Thoracic aorta (tissue), 2 donors: ENCODE data around the gene THEMIS. TPM values are rescaled to one million over a fixed set of nuclear protein-coding genes. Genes with fewer than 3 reads are reported as not detected.

Experiments used
- ATAC-seq: fragments of 150-250 bp; one replicate; pipeline ENCODE4 v1.8.0; 2017; ENCODE audit warnings: low read depth; ENCODE audit not compliant: insufficient number of reproducible peaks, low FRiP score
- DNase-seq: peaks from one replicate; pipeline ENCODE4 v3.0.0-alpha.2; 2020; ENCODE audit warnings: low spot score
- H3K27ac ChIP-seq, 2 donors: fragments of 200-600 bp; sonication (generic); 1 replicate in 1 of 2; 2 replicates in 1 of 2; pipeline ENCODE4 v1.5.1; 2016; ENCODE audit warnings: mild to moderate bottlenecking in 2 of 2, moderate library complexity in 2 of 2
- H3K27me3 ChIP-seq: fragments of 200-600 bp; sonication (generic); replicated peaks from 2 replicates; pipeline ENCODE4 v1.6.0; 2016; ENCODE audit warnings: mild to moderate bottlenecking; ENCODE audit not compliant: insufficient read depth
- H3K36me3 ChIP-seq: fragments of 200-600 bp; sonication (generic); one replicate; pipeline ENCODE4 v1.5.1; 2016
- H3K4me1 ChIP-seq, 2 donors: fragments of 200-600 bp; sonication (generic); 1 replicate in 1 of 2; 2 replicates in 1 of 2; pipeline versions ENCODE4 v1.5.1 to v1.6.0; 2016; ENCODE audit warnings: low read depth in 2 of 2, mild to moderate bottlenecking in 1 of 2; ENCODE audit not compliant: control insufficient read depth in 1 of 2
- H3K4me3 ChIP-seq: fragments of 200-600 bp; sonication (generic); 2 replicates; pipeline ENCODE4 v1.5.1; 2016; ENCODE audit warnings: mild to moderate bottlenecking
- H3K9me3 ChIP-seq: fragments of 200-600 bp; sonication (generic); 2 replicates; pipeline ENCODE4 v1.5.1; 2016
- total RNA-seq, 2 donors: library from RNA; depleted of rRNA; stranded (reverse); fragments of >200 nt; gene quantifications; one replicate each; pipeline versions ENCODE4 v1.1.0 to v1.2.3, GENCODE V29; 2016
- TF ChIP-seq, protein P1 (sequence below): fragments of 200-600 bp; sonication (generic); IDR thresholded peaks from one replicate; pipeline ENCODE4 v1.5.1; 2019; ENCODE audit warnings: antibody characterized with exemption

THEMIS gene
- total RNA-seq, 2 donors from 2014 or later = 1.6 to 1.9 TPM

DNA sequence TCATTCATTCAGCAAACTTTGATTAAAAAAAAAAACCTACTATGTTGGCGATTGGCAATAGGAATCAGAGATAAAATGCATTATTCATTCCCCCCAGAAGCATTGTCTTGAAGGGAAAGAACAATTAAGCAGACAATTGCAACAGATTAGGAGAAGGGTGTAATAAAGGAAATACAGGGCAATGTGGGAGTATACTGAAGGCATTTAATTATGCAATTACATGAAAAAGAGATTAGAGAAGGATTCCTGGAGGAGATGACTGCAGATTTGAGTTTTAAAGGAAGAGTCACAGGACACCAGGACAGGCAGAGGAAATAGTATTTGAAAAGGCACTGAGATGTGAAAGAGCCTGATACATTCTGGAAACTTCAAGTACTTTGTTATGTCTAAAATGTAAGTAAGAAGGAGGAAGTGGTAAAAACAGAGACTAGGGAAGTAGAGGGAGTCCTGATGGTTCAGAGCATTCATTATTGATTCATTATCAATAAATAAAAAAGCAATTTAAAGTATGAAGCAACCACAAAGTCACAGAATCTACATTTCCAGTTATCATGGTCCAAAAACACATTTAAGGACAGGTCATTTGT is 43.7 kb downstream of the THEMIS start:
- Histone ChIP-seq H3K27me3 (no peaks in the 10 kb centered on the region), H3K4me1 (no peaks in the 10 kb centered on the region), H3K36me3 (no peaks in the 10 kb centered on the region), H3K27ac (no peak overlapping the region), H3K4me3 (no peak overlapping the region), H3K9me3 (no peaks in the 10 kb centered on the region)
- DNase-seq (no peak), ATAC-seq (no peak)
- TF ChIP-seq, protein P1, sequence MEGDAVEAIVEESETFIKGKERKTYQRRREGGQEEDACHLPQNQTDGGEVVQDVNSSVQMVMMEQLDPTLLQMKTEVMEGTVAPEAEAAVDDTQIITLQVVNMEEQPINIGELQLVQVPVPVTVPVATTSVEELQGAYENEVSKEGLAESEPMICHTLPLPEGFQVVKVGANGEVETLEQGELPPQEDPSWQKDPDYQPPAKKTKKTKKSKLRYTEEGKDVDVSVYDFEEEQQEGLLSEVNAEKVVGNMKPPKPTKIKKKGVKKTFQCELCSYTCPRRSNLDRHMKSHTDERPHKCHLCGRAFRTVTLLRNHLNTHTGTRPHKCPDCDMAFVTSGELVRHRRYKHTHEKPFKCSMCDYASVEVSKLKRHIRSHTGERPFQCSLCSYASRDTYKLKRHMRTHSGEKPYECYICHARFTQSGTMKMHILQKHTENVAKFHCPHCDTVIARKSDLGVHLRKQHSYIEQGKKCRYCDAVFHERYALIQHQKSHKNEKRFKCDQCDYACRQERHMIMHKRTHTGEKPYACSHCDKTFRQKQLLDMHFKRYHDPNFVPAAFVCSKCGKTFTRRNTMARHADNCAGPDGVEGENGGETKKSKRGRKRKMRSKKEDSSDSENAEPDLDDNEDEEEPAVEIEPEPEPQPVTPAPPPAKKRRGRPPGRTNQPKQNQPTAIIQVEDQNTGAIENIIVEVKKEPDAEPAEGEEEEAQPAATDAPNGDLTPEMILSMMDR = no peak

DNA sequence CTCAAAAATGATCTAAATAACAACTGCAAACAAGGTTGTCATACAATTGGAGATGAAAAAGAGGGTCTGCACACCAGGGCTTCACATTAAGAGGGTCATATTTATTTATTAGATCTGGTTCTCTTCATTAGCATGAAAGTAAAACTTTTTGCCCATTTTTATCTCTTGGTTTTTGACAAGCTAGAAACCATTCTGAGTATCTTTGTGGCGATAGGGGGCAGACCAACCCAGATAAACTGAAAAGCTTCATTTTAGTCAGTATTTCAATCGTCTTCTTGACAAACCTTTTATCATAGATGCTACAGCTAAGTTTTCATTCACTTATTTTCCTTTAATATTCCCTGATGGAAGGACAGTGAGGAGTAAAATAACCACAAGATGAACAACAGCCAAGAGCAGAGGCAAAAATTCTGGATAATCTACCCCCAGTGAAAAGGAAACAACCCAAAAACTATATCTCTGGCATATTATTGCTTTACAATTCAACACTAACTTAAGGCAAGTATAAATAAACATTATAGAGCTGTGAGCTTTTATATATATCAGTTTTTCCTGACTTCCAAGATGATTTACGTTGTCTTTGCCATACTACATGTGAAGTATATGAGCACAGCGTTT is 45.2 kb downstream of the THEMIS start:
- H3K4me1 ChIP-seq = no peaks in the 10 kb centered on the region
- DNase-seq (no peak), ATAC-seq (no peak)
- TF ChIP-seq, protein P1 = peak; percentile 37
- no peaks in the 10 kb centered on the region for H3K36me3 ChIP-seq
- no peak overlapping the region for H3K27ac ChIP-seq
- H3K4me3 ChIP-seq = no peak overlapping the region
- H3K9me3 ChIP-seq = no peaks in the 10 kb centered on the region
- H3K27me3 ChIP-seq = no peaks in the 10 kb centered on the region

DNA sequence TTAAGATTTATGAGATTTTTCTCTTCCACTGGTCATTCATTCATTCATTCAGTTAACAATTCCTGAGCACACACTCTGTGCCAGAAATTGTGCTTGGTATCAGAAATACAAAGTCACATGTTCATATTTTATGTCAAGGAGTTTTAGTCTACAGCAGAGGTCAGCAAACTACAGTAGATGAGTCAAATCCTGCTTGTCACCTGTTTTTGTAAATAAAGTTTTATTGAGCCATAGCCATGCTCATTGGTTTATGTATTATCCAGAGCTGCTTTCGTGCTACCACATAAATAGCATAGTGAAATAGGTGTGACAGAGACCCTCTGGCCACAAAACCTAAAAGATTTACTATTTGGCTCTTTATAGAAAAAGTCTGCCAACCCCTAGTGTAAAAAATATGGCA is 46.8 kb downstream of the THEMIS start:
- H3K27ac ChIP-seq = no peak overlapping the region
- no peak overlapping the region for H3K4me3 ChIP-seq
- H3K9me3 ChIP-seq = no peaks in the 10 kb centered on the region
- ATAC-seq (no peak), DNase-seq (no peak)
- H3K4me1 ChIP-seq = no peaks in the 10 kb centered on the region
- H3K36me3 ChIP-seq = no peaks in the 10 kb centered on the region
- no peaks in the 10 kb centered on the region for H3K27me3 ChIP-seq
- TF ChIP-seq, protein P1 = no peak

DNA sequence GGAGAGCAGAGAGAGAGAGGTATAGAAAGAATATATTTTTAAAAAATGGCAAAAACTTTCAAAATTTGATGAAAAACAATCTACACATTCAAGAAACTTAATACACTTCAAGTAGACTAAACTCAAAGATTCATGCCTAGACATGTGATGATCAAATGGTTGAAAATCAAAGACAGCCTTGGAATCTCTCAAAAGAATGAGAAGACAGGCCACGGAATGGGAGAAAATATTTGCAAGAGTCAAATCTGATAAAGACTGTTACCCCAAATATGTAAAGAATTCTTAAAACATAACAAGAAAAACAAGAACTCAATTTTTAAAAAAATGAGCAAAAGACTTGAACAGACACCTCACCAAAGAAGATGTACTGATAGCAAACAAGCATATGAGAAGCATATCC is 49.7 kb downstream of the THEMIS start:
- Histone ChIP-seq H3K27ac (no peak overlapping the region), H3K4me1 (no peaks in the 10 kb centered on the region), H3K4me3 (no peak overlapping the region), H3K36me3 (no peaks in the 10 kb centered on the region), H3K27me3 (no peaks in the 10 kb centered on the region), H3K9me3 (no peaks in the 10 kb centered on the region)
- ATAC-seq = no peak
- TF ChIP-seq, protein P1 = no peak
- no peak for DNase-seq

- H3K36me3 ChIP-seq = no peaks in the 10 kb centered on the region
- TF ChIP-seq, protein P1 = no peak
These were observed 55.6 kb downstream of the THEMIS start for GRCh38 chr6:127845242-127845641.

More at GRCh38 chr6:127845242-127845641, 55.6 kb downstream of the THEMIS start:
- H3K9me3 ChIP-seq = no peaks in the 10 kb centered on the region
- no peak for ATAC-seq
- no peak overlapping the region for H3K27ac ChIP-seq
- H3K4me3 ChIP-seq = no peak overlapping the region
- no peaks in the 10 kb centered on the region for H3K27me3 ChIP-seq
- H3K4me1 ChIP-seq = no peaks in the 10 kb centered on the region
- DNase-seq = no peak
